WTC11 (cell line): ENCODE measurements around the gene ST6GALNAC6. TPM values are rescaled to one million over a fixed set of nuclear protein-coding genes. Genes with fewer than 3 reads are reported as not detected.

Experiments
- ATAC-seq: fragments of 200-7000 bp; cut with Tn5 transposase; 2 replicates; pipeline ENCODE4 v1.10.0; 2021; ENCODE audit warnings: mild to moderate bottlenecking, moderate library complexity
- CTCF ChIA-PET: fragments of 300-600 bp; sonication (Branson Sonifier 250); formaldehyde crosslinking; loops from one replicate; lab custom pipeline; 2021; ENCODE audit warnings: antibody characterized with exemption; lab: Charles Lee
- POLR2A ChIA-PET: fragments of 350-600 bp; sonication (Branson Sonifier 250); formaldehyde crosslinking; loops from one replicate; lab custom pipeline; 2021; ENCODE audit warnings: antibody characterized with exemption; lab: Charles Lee
- DNase-seq: peaks from one replicate; pipeline ENCODE4 v3.0.0; 2021; ENCODE audit warnings: low spot score
- H3K27ac Mint-ChIP-seq: 2 replicates; pipeline ENCODE4 v1.8.0; 2021; ENCODE audit warnings: mixed read lengths
- H3K27me3 Mint-ChIP-seq: 2 replicates; pipeline ENCODE4 v1.8.0; 2021; ENCODE audit warnings: low read depth, mild to moderate bottlenecking, moderate library complexity, mixed read lengths
- H3K36me3 Mint-ChIP-seq: 2 replicates; pipeline ENCODE4 v1.8.0; 2021; ENCODE audit warnings: mixed read lengths
- H3K4me1 Mint-ChIP-seq: 2 replicates; pipeline ENCODE4 v1.8.0; 2022; ENCODE audit warnings: mixed read lengths
- H3K4me3 Mint-ChIP-seq: 2 replicates; pipeline ENCODE4 v1.8.0; 2021; ENCODE audit warnings: mild to moderate bottlenecking, moderate library complexity, mixed read lengths
- H3K9me3 Mint-ChIP-seq: 2 replicates; pipeline ENCODE4 v1.8.0; 2021; ENCODE audit warnings: mixed read lengths
- AR ChIP-seq: fragments of 250-450 bp; sonication (Bioruptor Pico); IDR thresholded peaks from 2 replicates; pipeline ENCODE4 v1.9.0; 2021; ENCODE audit warnings: mild to moderate bottlenecking
- ATF1 ChIP-seq: sonication (generic); formaldehyde crosslinking; IDR thresholded peaks from 2 replicates; pipeline ENCODE4 v1.8.1; 2023; ENCODE audit warnings: mild to moderate bottlenecking, moderate library complexity, missing genetic modification reagents
- CDX4 ChIP-seq: fragments of 250-450 bp; sonication (Bioruptor Pico); IDR thresholded peaks from 2 replicates; pipeline ENCODE4 v1.9.0; 2021; ENCODE audit warnings: moderate library complexity, mild to moderate bottlenecking, inconsistent platforms, borderline replicate concordance
- EMX1 ChIP-seq: fragments of 250-450 bp; sonication (Bioruptor Pico); IDR thresholded peaks from 2 replicates; pipeline ENCODE4 v1.8.0; 2021; ENCODE audit warnings: mild to moderate bottlenecking
- FOXP1 ChIP-seq: sonication (generic); formaldehyde crosslinking; IDR thresholded peaks from 2 replicates; pipeline ENCODE4 v1.8.0; 2022; ENCODE audit warnings: missing genetic modification reagents, mild to moderate bottlenecking, moderate library complexity, borderline replicate concordance
- GTF2I ChIP-seq: fragments of 250-450 bp; sonication (Bioruptor Pico); conservative IDR thresholded peaks from 2 replicates; pipeline ENCODE4 v1.4.0; 2021; ENCODE audit warnings: mild to moderate bottlenecking
- IRF2 ChIP-seq: sonication (generic); formaldehyde crosslinking; IDR thresholded peaks from 2 replicates; pipeline ENCODE4 v1.8.0; 2022; ENCODE audit warnings: low read depth, missing genetic modification reagents, borderline replicate concordance
- JUN ChIP-seq: sonication (generic); formaldehyde crosslinking; IDR thresholded peaks from 2 replicates; pipeline ENCODE4 v1.8.0; 2023; ENCODE audit warnings: mild to moderate bottlenecking, missing genetic modification reagents
- KAT7 ChIP-seq: sonication (generic); formaldehyde crosslinking; IDR thresholded peaks from 2 replicates; pipeline ENCODE4 v1.8.1; 2023; ENCODE audit warnings: missing genetic modification reagents, mild to moderate bottlenecking, borderline replicate concordance
- MAX ChIP-seq: sonication (generic); formaldehyde crosslinking; IDR thresholded peaks from 2 replicates; pipeline ENCODE4 v1.8.0; 2022; ENCODE audit warnings: mild to moderate bottlenecking, missing genetic modification reagents
- NFATC4 ChIP-seq: fragments of 250-450 bp; sonication (Bioruptor Pico); IDR thresholded peaks from 2 replicates; pipeline ENCODE4 v1.9.0; 2021; ENCODE audit warnings: mild to moderate bottlenecking
- NFE2L1 ChIP-seq: sonication (generic); formaldehyde crosslinking; IDR thresholded peaks from 2 replicates; pipeline ENCODE4 v1.8.1; 2023; ENCODE audit warnings: missing genetic modification reagents
- PREB ChIP-seq: sonication (generic); formaldehyde crosslinking; IDR thresholded peaks from 2 replicates; pipeline ENCODE4 v1.8.1; 2022; ENCODE audit warnings: mild to moderate bottlenecking, missing genetic modification reagents, moderate library complexity, borderline replicate concordance
- SMAD3 ChIP-seq: sonication (generic); formaldehyde crosslinking; IDR thresholded peaks from 2 replicates; pipeline ENCODE4 v1.8.0; 2022; ENCODE audit warnings: missing genetic modification reagents, mild to moderate bottlenecking, borderline replicate concordance
- SOX15 ChIP-seq: fragments of 250-450 bp; sonication (Bioruptor Pico); IDR thresholded peaks from 2 replicates; pipeline ENCODE4 v1.9.0; 2021; ENCODE audit warnings: mild to moderate bottlenecking
- TEAD1 ChIP-seq: sonication (generic); formaldehyde crosslinking; IDR thresholded peaks from 2 replicates; pipeline ENCODE4 v1.8.0; 2022; ENCODE audit warnings: mild to moderate bottlenecking, missing genetic modification reagents
- ZBTB43 ChIP-seq: sonication (generic); formaldehyde crosslinking; IDR thresholded peaks from 2 replicates; pipeline ENCODE4 v1.8.1; 2023; ENCODE audit warnings: mild to moderate bottlenecking, missing genetic modification reagents
- ZNF138 ChIP-seq: sonication (generic); formaldehyde crosslinking; conservative IDR thresholded peaks from 2 replicates; pipeline ENCODE4 v1.8.1; 2022; ENCODE audit warnings: mild to moderate bottlenecking, moderate library complexity, missing genetic modification reagents
- ZNF232 ChIP-seq: sonication (generic); formaldehyde crosslinking; IDR thresholded peaks from 2 replicates; pipeline ENCODE4 v1.8.0; 2022; ENCODE audit warnings: mild to moderate bottlenecking, missing genetic modification reagents
- ZNF416 ChIP-seq: fragments of 250-450 bp; sonication (Bioruptor Pico); IDR thresholded peaks from 2 replicates; pipeline ENCODE4 v1.9.0; 2021; ENCODE audit warnings: mild to moderate bottlenecking, inconsistent platforms
- ZNF671 ChIP-seq: fragments of 250-450 bp; sonication (Bioruptor Pico); IDR thresholded peaks from 2 replicates; pipeline ENCODE4 v1.8.0; 2021; ENCODE audit warnings: mild to moderate bottlenecking
- ZSCAN18 ChIP-seq: fragments of 250-450 bp; sonication (Bioruptor Pico); IDR thresholded peaks from 2 replicates; pipeline ENCODE4 v2.1.2; 2022; ENCODE audit warnings: mild to moderate bottlenecking, moderate library complexity
- total RNA-seq: library from RNA; stranded (reverse); gene quantifications from 3 replicates; pipeline ENCODE4 v1.2.3, GENCODE V29; 2021

Gene ST6GALNAC6
- total RNA-seq, 1 experiment from 2014 or later = 47.5 TPM

- DNase-seq = no peak
- ChIA-PET POLR2A (no interaction called here), CTCF (interaction anchor here (4.5 kb wide), 1 partner anchor 8 kb away, joined by 40 read pairs; no protein-coding TSS in a partner anchor)
- Mint-ChIP-seq H3K36me3 (peaks cover 3% of the 10 kb centered on the region; the same call in 1 of the 2 replicates), H3K27me3 (peaks cover 11% of the 10 kb centered on the region), H3K27ac (no peak overlapping the region), H3K9me3 (no peaks in the 10 kb centered on the region), H3K4me1 (peaks cover 36% of the 10 kb centered on the region), H3K4me3 (no peak overlapping the region)
- no peak for ATAC-seq
- TF ChIP-seq ZNF138 (no peak), ZNF232 (CRISPR knock-in tag) (no peak), NFATC4 (CRISPR knock-in tag) (no peak)
These were observed 34.8 kb upstream of the ST6GALNAC6 start for GRCh38 chr9:127934248-127934647.

- CTCF ChIA-PET = interaction anchor here (1.3 to 4.5 kb wide), 7 partner anchors 10 to 197 kb away, joined by 4 to 78 read pairs (median 14); partner anchors contain the start of gene TOR2A
These were observed 31.9 kb upstream of the ST6GALNAC6 start for GRCh38 chr9:127931092-127931881.

GRCh38 chr9:127930231-127931091, 31.1 kb upstream of the ST6GALNAC6 start, which contains the start of gene PIP5KL1:
TSS of gene PIP5KL1 (minus strand) at chr9:127930777. CDS start at chr9:127930752, 25 bp downstream.
- Mint-ChIP-seq H3K27me3 (peaks cover 29% of the 10 kb centered on the region), H3K4me1 (peaks cover 27% of the 10 kb centered on the region), H3K27ac (peak within 1 kb of the TSS; percentile 93), H3K4me3 (peak within 1 kb of the TSS; percentile 65), H3K36me3 (no peaks in the 10 kb centered on the region; the same call in 1 of the 2 replicates), H3K9me3 (no peaks in the 10 kb centered on the region)
- ATAC-seq (peak; percentile 62), DNase-seq (peak; percentile 95)
- ChIA-PET POLR2A (interaction anchor here (0.5 to 1.5 kb wide), 6 partner anchors 13 to 1142 kb away, joined by 3 to 11 read pairs (median 4); partner anchors contain the start of gene NAIF1), CTCF (interaction anchor here (0.8 to 3.8 kb wide), 13 partner anchors 9 to 214 kb away, joined by 3 to 78 read pairs (median 6); partner anchors contain the start of genes NAIF1, ST6GALNAC4, TOR2A and TTC16)
- TF ChIP-seq TEAD1 (CRISPR knock-in tag) = peak; percentile 98
- TF ChIP-seq ZNF416 (CRISPR knock-in tag) = peak; percentile 93; the same call in 1 of the 2 replicates
- TF ChIP-seq KAT7 (CRISPR knock-in tag) = no peak
- TF ChIP-seq AR (CRISPR knock-in tag) = no peak
- TF ChIP-seq GTF2I (CRISPR knock-in tag) = no peak
- TF ChIP-seq SMAD3 = no peak
- TF ChIP-seq ZNF671 (CRISPR knock-in tag) = peak; percentile 79; the same call in 1 of the 2 replicates
- TF ChIP-seq NFE2L1 (CRISPR knock-in tag) = no peak
- TF ChIP-seq ATF1 = no peak; the same call in 1 of the 2 replicates
- TF ChIP-seq IRF2 (CRISPR knock-in tag) = no peak
- no peak for TF ChIP-seq SOX15 (CRISPR knock-in tag)
- TF ChIP-seq PREB = no peak
- TF ChIP-seq ZNF138 = no peak
- peak; percentile 66 for TF ChIP-seq MAX
- peak; percentile 69; the same call in 1 of the 2 replicates for TF ChIP-seq EMX1 (CRISPR knock-in tag)
- TF ChIP-seq ZBTB43 = 0 out of 2 replicates have a peak, but pooled peaks have one; percentile 64
- no peak for TF ChIP-seq CDX4 (CRISPR knock-in tag)
- TF ChIP-seq JUN (CRISPR knock-in tag) = 0 out of 2 replicates have a peak, but pooled peaks have one; percentile 66
- TF ChIP-seq ZSCAN18 (CRISPR knock-in tag) = no peak

More at GRCh38 chr9:127931092-127931881, 31.9 kb upstream of the ST6GALNAC6 start:
- Mint-ChIP-seq H3K27ac (peak overlapping the region; percentile 54), H3K4me3 (peak overlapping the region; percentile 65), H3K4me1 (peaks cover 31% of the 10 kb centered on the region), H3K36me3 (peaks cover 3% of the 10 kb centered on the region; the same call in 1 of the 2 replicates), H3K27me3 (peaks cover 26% of the 10 kb centered on the region), H3K9me3 (no peaks in the 10 kb centered on the region)
- POLR2A ChIA-PET = interaction anchor here (0.7 to 1.5 kb wide), 3 partner anchors 12 to 426 kb away, joined by 4 to 8 read pairs (median 4); no protein-coding TSS in a partner anchor
- DNase-seq (no peak), ATAC-seq (no peak)
- no peak for TF ChIP-seq FOXP1 (CRISPR knock-in tag)
